WTC11 (cell line): ENCODE results near the gene NMRK1. TPM values are rescaled to one million over a fixed set of nuclear protein-coding genes. Genes with fewer than 3 reads are reported as not detected.

ENCODE experiments used
- ATAC-seq: fragments of 200-7000 bp; cut with Tn5 transposase; 2 replicates; pipeline ENCODE4 v1.10.0; 2021; ENCODE audit warnings: mild to moderate bottlenecking, moderate library complexity
- Bru-seq: library from RNA; stranded (reverse); fragments of 400-500 nt; gene quantifications from one replicate; lab custom pipeline; 2021; lab: Mats Ljungman, UMichigan
- CTCF ChIA-PET: fragments of 300-600 bp; sonication (Branson Sonifier 250); formaldehyde crosslinking; loops from one replicate; lab custom pipeline; 2021; ENCODE audit warnings: antibody characterized with exemption; lab: Charles Lee
- POLR2A ChIA-PET: fragments of 350-600 bp; sonication (Branson Sonifier 250); formaldehyde crosslinking; loops from one replicate; lab custom pipeline; 2021; ENCODE audit warnings: antibody characterized with exemption; lab: Charles Lee
- DNase-seq: peaks from one replicate; pipeline ENCODE4 v3.0.0; 2021; ENCODE audit warnings: low spot score
- H3K27ac Mint-ChIP-seq: 2 replicates; pipeline ENCODE4 v1.8.0; 2021; ENCODE audit warnings: mixed read lengths
- H3K27me3 Mint-ChIP-seq: 2 replicates; pipeline ENCODE4 v1.8.0; 2021; ENCODE audit warnings: low read depth, mild to moderate bottlenecking, moderate library complexity, mixed read lengths
- H3K36me3 Mint-ChIP-seq: 2 replicates; pipeline ENCODE4 v1.8.0; 2021; ENCODE audit warnings: mixed read lengths
- H3K4me1 Mint-ChIP-seq: 2 replicates; pipeline ENCODE4 v1.8.0; 2022; ENCODE audit warnings: mixed read lengths
- H3K4me3 Mint-ChIP-seq: 2 replicates; pipeline ENCODE4 v1.8.0; 2021; ENCODE audit warnings: mild to moderate bottlenecking, moderate library complexity, mixed read lengths
- H3K9me3 Mint-ChIP-seq: 2 replicates; pipeline ENCODE4 v1.8.0; 2021; ENCODE audit warnings: mixed read lengths
- ARID4B ChIP-seq: sonication (generic); formaldehyde crosslinking; IDR thresholded peaks from 2 replicates; pipeline ENCODE4 v1.8.0; 2023; ENCODE audit warnings: missing genetic modification reagents, mild to moderate bottlenecking, borderline replicate concordance
- ATF2 ChIP-seq: sonication (generic); formaldehyde crosslinking; IDR thresholded peaks from 2 replicates; pipeline ENCODE4 v1.8.1; 2022; ENCODE audit warnings: low read depth, missing genetic modification reagents, borderline replicate concordance
- ATF3 ChIP-seq: sonication (generic); formaldehyde crosslinking; conservative IDR thresholded peaks from 2 replicates; pipeline ENCODE4 v1.8.1; 2022; ENCODE audit warnings: mild to moderate bottlenecking, missing genetic modification reagents
- E2F5 ChIP-seq: sonication (generic); formaldehyde crosslinking; IDR thresholded peaks from 2 replicates; pipeline ENCODE4 v1.8.1; 2022; ENCODE audit warnings: mild to moderate bottlenecking, moderate library complexity, missing genetic modification reagents
- ELF4 ChIP-seq: sonication (generic); formaldehyde crosslinking; IDR thresholded peaks from 2 replicates; pipeline ENCODE4 v1.8.1; 2022; ENCODE audit warnings: low read depth, mild to moderate bottlenecking, moderate library complexity, missing genetic modification reagents
- FOXP4 ChIP-seq: sonication (generic); formaldehyde crosslinking; IDR thresholded peaks from 2 replicates; pipeline ENCODE4 v1.8.0; 2022; ENCODE audit warnings: mild to moderate bottlenecking, missing genetic modification reagents
- HMGXB4 ChIP-seq: sonication (generic); formaldehyde crosslinking; IDR thresholded peaks from 2 replicates; pipeline ENCODE4 v1.8.1; 2023; ENCODE audit warnings: mild to moderate bottlenecking, moderate library complexity, missing genetic modification reagents
- MAX ChIP-seq: sonication (generic); formaldehyde crosslinking; IDR thresholded peaks from 2 replicates; pipeline ENCODE4 v1.8.0; 2022; ENCODE audit warnings: mild to moderate bottlenecking, missing genetic modification reagents
- MXD4 ChIP-seq: fragments of 250-450 bp; sonication (Bioruptor Pico); IDR thresholded peaks from 2 replicates; pipeline ENCODE4 v1.8.0; 2021; ENCODE audit warnings: mild to moderate bottlenecking, moderate library complexity, borderline replicate concordance
- NFE2L1 ChIP-seq: sonication (generic); formaldehyde crosslinking; IDR thresholded peaks from 2 replicates; pipeline ENCODE4 v1.8.1; 2023; ENCODE audit warnings: missing genetic modification reagents
- STAT6 ChIP-seq: sonication (generic); formaldehyde crosslinking; conservative IDR thresholded peaks from 2 replicates; pipeline ENCODE4 v1.8.1; 2023; ENCODE audit warnings: mild to moderate bottlenecking, low read depth, missing genetic modification reagents, moderate library complexity
- TCF7 ChIP-seq: sonication (generic); formaldehyde crosslinking; IDR thresholded peaks from 2 replicates; pipeline ENCODE4 v1.8.0; 2022; ENCODE audit warnings: mild to moderate bottlenecking, low read depth, missing genetic modification reagents, moderate library complexity
- ZNF317 ChIP-seq: sonication (generic); formaldehyde crosslinking; IDR thresholded peaks from 2 replicates; pipeline ENCODE4 v1.8.1; 2023; ENCODE audit warnings: low read depth, mild to moderate bottlenecking, moderate library complexity, missing genetic modification reagents, borderline replicate concordance
- ZNF396 ChIP-seq: fragments of 250-450 bp; sonication (Bioruptor Pico); IDR thresholded peaks from 2 replicates; pipeline ENCODE4 v1.8.0; 2021; ENCODE audit warnings: mild to moderate bottlenecking, moderate library complexity, borderline replicate concordance
- long read RNA-seq, 3 experiments: library from RNA in 1 of 3; library from capped mRNA in 1 of 3; library from polyadenylated mRNA in 1 of 3; unstranded in 2 of 3; stranded (forward) in 1 of 3; transcript quantifications; one replicate each; pipeline ENCODE4 v2.0.0, GENCODE V29; 2021
- total RNA-seq: library from RNA; stranded (reverse); gene quantifications from 3 replicates; pipeline ENCODE4 v1.2.3, GENCODE V29; 2021

The NMRK1 gene
- 10.5 to 14.5 TPM (median 13.3 TPM) in 3 replicates for total RNA-seq
- Bru-seq, nascent RNA, result percentile 68 among the genes with signal in this experiment
- long read RNA-seq, experiment 1, transcript NMRK1-201 (9 exons, 1,185 nt), result major isoform, 9 of 37 reads
- long read RNA-seq, experiment 1, partial matches to known transcripts, result 5 of 37 reads
- long read RNA-seq, experiment 1, other reads (novel, unspliced or antisense), result 20 of 37 reads
- long read RNA-seq, experiment 2, partial matches to known transcripts, result 5 of 18 reads
- long read RNA-seq, experiment 2, other reads (novel, unspliced or antisense), result 8 of 18 reads
- long read RNA-seq, experiment 3, transcript NMRK1-201 (9 exons, 1,185 nt), result major isoform, 11 of 26 reads
- long read RNA-seq, experiment 3, partial matches to known transcripts, result 5 of 26 reads
- long read RNA-seq, experiment 3, other reads (novel, unspliced or antisense), result 9 of 26 reads

- peak within 1 kb of the TSS; percentile 98 for H3K27ac Mint-ChIP-seq
- ATAC-seq (peak; percentile 86), DNase-seq (peak; percentile 94)
- H3K9me3 Mint-ChIP-seq, result no peaks in the 10 kb centered on the region
- ChIA-PET POLR2A (interaction anchor here (0.8 to 2.3 kb wide), 4 partner anchors 16 to 201 kb away, joined by 4 to 8 read pairs (median 6); partner anchors contain the start of genes CARNMT1 and TRPM6), CTCF (interaction anchor here (0.9 to 4.1 kb wide), 7 partner anchors 27 to 314 kb away, joined by 3 to 26 read pairs (median 5); partner anchors contain the start of genes C9orf40 and CARNMT1)
- peak within 1 kb of the TSS; percentile 100 for H3K4me3 Mint-ChIP-seq
- no peaks in the 10 kb centered on the region for H3K36me3 Mint-ChIP-seq
- H3K4me1 Mint-ChIP-seq, result peaks cover 68% of the 10 kb centered on the region
- H3K27me3 Mint-ChIP-seq, result no peaks in the 10 kb centered on the region; the same call in 1 of the 2 replicates
- TF ChIP-seq STAT6 (CRISPR knock-in tag), result no peak
- no peak for TF ChIP-seq MXD4 (CRISPR knock-in tag)
- no peak for TF ChIP-seq TCF7 (CRISPR knock-in tag)
- TF ChIP-seq ZNF396 (CRISPR knock-in tag), result no peak
- peak; percentile 32; the same call in 1 of the 2 replicates for TF ChIP-seq HMGXB4 (CRISPR knock-in tag)
- TF ChIP-seq ARID4B (CRISPR knock-in tag), result 0 out of 2 replicates have a peak, but pooled peaks have one; percentile 74
- no peak for TF ChIP-seq ATF3 (CRISPR knock-in tag)
- TF ChIP-seq MAX (CRISPR knock-in tag), result peak; percentile 55; the same call in 1 of the 2 replicates
- TF ChIP-seq ZNF317, result no peak
- no peak for TF ChIP-seq ELF4 (CRISPR knock-in tag)
- no peak for TF ChIP-seq NFE2L1 (CRISPR knock-in tag)
- no peak for TF ChIP-seq ATF2 (CRISPR knock-in tag)
- TF ChIP-seq E2F5, result peak; percentile 63; the same call in 1 of the 2 replicates
- peak; percentile 30; the same call in 1 of the 2 replicates for TF ChIP-seq FOXP4
Measured at GRCh38 chr9:75087824-75088645, at the start of gene NMRK1, which contains the start of gene OSTF1. TSS of gene NMRK1 (minus strand) at chr9:75088155. CDS start at chr9:75083115, 5,040 bp downstream. TSS of gene OSTF1 (plus strand) at chr9:75088514. CDS start at chr9:75088693, 179 bp downstream.
